ENCODE data around the gene PXMP2. TPM values are rescaled to one million over a fixed set of nuclear protein-coding genes. Genes with fewer than 3 reads are reported as not detected.

Gene PXMP2
- total RNA-seq, 2 experiments from 2014 or later, result 11.3 to 12.8 TPM

DNA sequence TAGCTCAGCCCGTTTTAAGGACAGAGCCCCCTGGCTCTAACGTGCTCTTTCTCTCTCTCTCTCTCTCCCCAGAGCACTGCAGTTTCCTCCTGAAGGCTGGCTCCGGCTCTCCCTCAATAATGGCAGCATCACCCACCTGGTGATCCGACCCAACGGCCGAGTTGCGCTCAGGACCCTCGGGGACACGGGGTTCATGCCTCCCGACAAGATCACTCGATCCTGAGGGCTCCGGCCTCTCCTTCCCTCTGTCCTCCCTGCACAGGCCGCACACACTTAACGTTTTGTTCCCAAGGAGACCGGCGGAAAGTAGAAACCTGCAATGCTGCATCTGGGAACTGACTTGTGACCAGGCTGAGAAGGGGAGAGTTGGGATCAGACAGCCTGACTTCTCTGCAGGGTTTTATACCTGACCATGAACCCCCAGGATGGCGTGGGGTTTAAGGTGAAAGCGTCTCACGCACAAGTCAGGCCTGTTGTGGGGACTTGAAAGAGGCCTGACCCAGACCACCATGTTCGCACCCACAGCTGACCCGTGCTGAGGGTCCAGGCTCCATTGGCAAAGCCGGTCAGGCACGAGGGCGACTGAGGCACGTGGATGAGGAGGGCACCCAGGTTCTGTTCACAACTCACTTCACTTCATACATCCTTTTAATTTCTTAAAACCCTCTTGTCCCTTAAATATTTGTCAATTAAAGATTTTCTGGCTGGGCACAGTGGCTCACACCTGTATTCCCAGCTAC is 33.4 kb downstream of the PXMP2 start:
- DNase-seq, result no peak
- no peak overlapping the region for H3K4me3 Mint-ChIP-seq
- CTCF ChIA-PET, result no interaction called here
- no peak overlapping the region for H3K27ac Mint-ChIP-seq
- H3K27me3 Mint-ChIP-seq (ENCODE audit: low read depth), result no peaks in the 10 kb centered on the region
- peaks cover 51% of the 10 kb centered on the region for H3K36me3 Mint-ChIP-seq (ENCODE audit: low read depth)
- intact Hi-C loops (cut with micrococcal nuclease), result no loop called here
- H3K9me3 Mint-ChIP-seq, result no peaks in the 10 kb centered on the region
- no peaks in the 10 kb centered on the region for H3K4me1 Mint-ChIP-seq (ENCODE audit: low read depth)

GRCh38 chr12:132723015-132723763 is 35.8 kb downstream of the PXMP2 start:
- Mint-ChIP-seq H3K9me3 (no peaks in the 10 kb centered on the region), H3K27ac (no peak overlapping the region), H3K4me1 (ENCODE audit: low read depth) (no peaks in the 10 kb centered on the region), H3K36me3 (ENCODE audit: low read depth) (peaks cover 59% of the 10 kb centered on the region), H3K27me3 (ENCODE audit: low read depth) (no peaks in the 10 kb centered on the region), H3K4me3 (no peak overlapping the region)
- CTCF ChIA-PET, result interaction anchor here (0.6 kb wide), 1 partner anchor 12 kb away, joined by 3 read pairs; no protein-coding TSS in a partner anchor
- intact Hi-C loops (cut with micrococcal nuclease), result no loop called here
- DNase-seq, result no peak

DNA sequence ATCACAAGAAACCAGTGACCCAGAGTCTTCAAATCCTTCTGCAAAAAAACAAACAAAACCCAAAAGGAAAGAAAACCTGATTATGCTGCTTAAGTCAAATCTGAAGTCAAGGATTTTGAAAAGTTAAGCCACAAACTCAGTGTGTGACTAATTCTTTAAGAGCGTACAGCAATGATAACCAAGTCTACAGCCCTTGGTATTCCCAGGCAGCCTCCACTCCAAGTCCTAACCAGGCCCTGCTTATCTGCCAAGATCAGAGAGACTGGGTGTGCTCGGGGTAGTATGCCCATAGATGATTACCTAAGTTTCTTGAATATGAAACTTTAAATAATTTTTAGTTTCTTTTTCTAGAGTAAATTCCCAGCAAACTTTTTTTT is 36.4 kb downstream of the PXMP2 start:
- H3K4me3 Mint-ChIP-seq, result no peak overlapping the region
- no peaks in the 10 kb centered on the region for H3K27me3 Mint-ChIP-seq (ENCODE audit: low read depth)
- CTCF ChIA-PET, result interaction anchor here (0.6 kb wide), 1 partner anchor 12 kb away, joined by 3 read pairs; no protein-coding TSS in a partner anchor
- no peak overlapping the region for H3K27ac Mint-ChIP-seq
- peaks cover 2% of the 10 kb centered on the region for H3K4me1 Mint-ChIP-seq (ENCODE audit: low read depth)
- intact Hi-C loops (cut with micrococcal nuclease), result no loop called here
- H3K9me3 Mint-ChIP-seq, result no peaks in the 10 kb centered on the region
- DNase-seq, result no peak
- peaks cover 62% of the 10 kb centered on the region for H3K36me3 Mint-ChIP-seq (ENCODE audit: low read depth)

- Mint-ChIP-seq H3K27me3 (ENCODE audit: low read depth) (no peaks in the 10 kb centered on the region), H3K4me1 (ENCODE audit: low read depth) (peaks cover 5% of the 10 kb centered on the region), H3K36me3 (ENCODE audit: low read depth) (peaks cover 58% of the 10 kb centered on the region), H3K4me3 (no peak overlapping the region), H3K9me3 (no peaks in the 10 kb centered on the region), H3K27ac (peak overlapping the region; percentile 1)
- intact Hi-C loops (cut with micrococcal nuclease), result no loop called here
- CTCF ChIA-PET, result no interaction called here
- no peak for DNase-seq
These were observed 37.3 kb downstream of the PXMP2 start for GRCh38 chr12:132724506-132725241.

GRCh38 chr12:132726386-132726785 is 39.0 kb downstream of the PXMP2 start:
- DNase-seq, result no peak
- intact Hi-C loops (cut with micrococcal nuclease), result no loop called here
- Mint-ChIP-seq H3K27ac (no peak overlapping the region), H3K36me3 (ENCODE audit: low read depth) (peaks cover 62% of the 10 kb centered on the region), H3K4me3 (no peak overlapping the region), H3K27me3 (ENCODE audit: low read depth) (no peaks in the 10 kb centered on the region), H3K9me3 (no peaks in the 10 kb centered on the region), H3K4me1 (ENCODE audit: low read depth) (peaks cover 6% of the 10 kb centered on the region)
- CTCF ChIA-PET, result no interaction called here

- peaks cover 6% of the 10 kb centered on the region for H3K4me1 Mint-ChIP-seq (ENCODE audit: low read depth)
- no peak overlapping the region for H3K27ac Mint-ChIP-seq
- no peaks in the 10 kb centered on the region for H3K27me3 Mint-ChIP-seq (ENCODE audit: low read depth)
- H3K9me3 Mint-ChIP-seq, result no peaks in the 10 kb centered on the region
- no peak for DNase-seq
- H3K4me3 Mint-ChIP-seq, result no peak overlapping the region
- CTCF ChIA-PET, result no interaction called here
- peaks cover 65% of the 10 kb centered on the region for H3K36me3 Mint-ChIP-seq (ENCODE audit: low read depth)
- intact Hi-C loops (cut with micrococcal nuclease), result no loop called here
These were observed 39.9 kb downstream of the PXMP2 start for GRCh38 chr12:132727091-132727794.

- peaks cover 6% of the 10 kb centered on the region for H3K4me1 Mint-ChIP-seq (ENCODE audit: low read depth)
- no peak overlapping the region for H3K4me3 Mint-ChIP-seq
- CTCF ChIA-PET, result no interaction called here
These were observed 41.1 kb downstream of the PXMP2 start for GRCh38 chr12:132728502-132728901.

GRCh38 chr12:132729541-132730320 is 42.3 kb downstream of the PXMP2 start:
- H3K27ac Mint-ChIP-seq, result peak overlapping the region; percentile 53
- no peaks in the 10 kb centered on the region for H3K27me3 Mint-ChIP-seq (ENCODE audit: low read depth)
- H3K4me1 Mint-ChIP-seq (ENCODE audit: low read depth), result peaks cover 6% of the 10 kb centered on the region
- peaks cover 74% of the 10 kb centered on the region for H3K36me3 Mint-ChIP-seq (ENCODE audit: low read depth)
- no peak overlapping the region for H3K4me3 Mint-ChIP-seq
- no peak for DNase-seq
- intact Hi-C loops (cut with micrococcal nuclease), result no loop called here
- no peaks in the 10 kb centered on the region for H3K9me3 Mint-ChIP-seq
- CTCF ChIA-PET, result no interaction called here

More at GRCh38 chr12:132728502-132728901, 41.1 kb downstream of the PXMP2 start:
- DNase-seq, result no peak
- intact Hi-C loops (cut with micrococcal nuclease), result no loop called here
- Mint-ChIP-seq H3K27ac (no peak overlapping the region), H3K27me3 (ENCODE audit: low read depth) (no peaks in the 10 kb centered on the region), H3K36me3 (ENCODE audit: low read depth) (peaks cover 71% of the 10 kb centered on the region), H3K9me3 (no peaks in the 10 kb centered on the region)

- peak overlapping the region; percentile 53 for H3K27ac Mint-ChIP-seq
- CTCF ChIA-PET, result no interaction called here
- intact Hi-C loops (cut with micrococcal nuclease), result no loop called here
These were observed 43.0 kb downstream of the PXMP2 start for GRCh38 chr12:132730353-132730752.

GRCh38 chr12:132731574-132731973 is 44.2 kb downstream of the PXMP2 start:
- Mint-ChIP-seq H3K27me3 (ENCODE audit: low read depth) (no peaks in the 10 kb centered on the region), H3K36me3 (ENCODE audit: low read depth) (peaks cover 71% of the 10 kb centered on the region), H3K4me1 (ENCODE audit: low read depth) (peaks cover 6% of the 10 kb centered on the region), H3K27ac (no peak overlapping the region), H3K9me3 (no peaks in the 10 kb centered on the region), H3K4me3 (no peak overlapping the region)
- CTCF ChIA-PET, result no interaction called here
- intact Hi-C loops (cut with micrococcal nuclease), result no loop called here
- no peak for DNase-seq

More at GRCh38 chr12:132730353-132730752, 43.0 kb downstream of the PXMP2 start:
- Mint-ChIP-seq H3K27me3 (ENCODE audit: low read depth) (no peaks in the 10 kb centered on the region), H3K36me3 (ENCODE audit: low read depth) (peaks cover 74% of the 10 kb centered on the region), H3K4me3 (no peak overlapping the region), H3K9me3 (no peaks in the 10 kb centered on the region), H3K4me1 (ENCODE audit: low read depth) (peaks cover 6% of the 10 kb centered on the region)
- no peak for DNase-seq

GRCh38 chr12:132734206-132734605 is 46.8 kb downstream of the PXMP2 start:
- DNase-seq, result no peak
- Mint-ChIP-seq H3K4me1 (ENCODE audit: low read depth) (peaks cover 2% of the 10 kb centered on the region), H3K4me3 (no peak overlapping the region), H3K27me3 (ENCODE audit: low read depth) (no peaks in the 10 kb centered on the region), H3K27ac (no peak overlapping the region), H3K9me3 (no peaks in the 10 kb centered on the region), H3K36me3 (ENCODE audit: low read depth) (peaks cover 67% of the 10 kb centered on the region)
- intact Hi-C loops (cut with micrococcal nuclease), result no loop called here
- CTCF ChIA-PET, result interaction anchor here (0.6 kb wide), 2 partner anchors 73 to 121 kb away, joined by 3 to 4 read pairs; no protein-coding TSS in a partner anchor

All from activated naive CD4-positive, alpha-beta T cell treated with anti-CD3 and anti-CD28 coated beads for 36 hours (primary cell).